Esophagus squamous epithelium (tissue), 4 donors: ENCODE data around the gene DCAF10.

Experiments used
- CTCF ChIP-seq, 6 experiments: fragments of 450-650 bp in 4 of 6; fragments of 200-600 bp in 2 of 6; sonication (generic) in 2 of 6; IDR thresholded peaks; one replicate each; pipeline ENCODE4 v1.5.1; 2016 to 2019; ENCODE audit warnings: antibody characterized with exemption in 6 of 6, mild to moderate bottlenecking in 4 of 6, moderate library complexity in 4 of 6
- POLR2A ChIP-seq, 4 donors: fragments of 450-650 bp; IDR thresholded peaks; one replicate each; pipeline ENCODE4 v1.6.1; 2017; ENCODE audit warnings: antibody characterized with exemption in 4 of 4, mild to moderate bottlenecking in 4 of 4, moderate library complexity in 3 of 4

DNA sequence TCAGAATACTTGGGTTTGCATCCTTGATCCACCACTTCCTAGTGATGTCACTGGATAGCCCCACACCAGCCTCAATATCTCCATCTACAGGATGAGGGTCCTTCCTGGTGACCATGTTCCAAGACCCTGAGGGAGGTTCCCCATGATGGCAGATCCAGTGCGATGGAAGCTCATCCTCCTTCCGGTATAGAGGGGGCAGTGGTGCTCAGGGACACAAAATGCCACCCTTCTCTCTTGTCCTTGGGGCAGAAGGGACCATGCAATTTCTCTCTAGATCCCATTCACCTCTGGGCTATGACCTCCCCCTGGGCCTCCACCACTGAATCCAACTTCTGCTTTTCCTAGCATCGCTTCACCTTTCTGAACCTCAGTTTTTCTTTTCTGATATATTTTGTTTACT, 108.7 kb downstream of the DCAF10 start:
- TF ChIP-seq CTCF (IDR thresholded peaks at IDR 0.05) (no peak), POLR2A (IDR thresholded peaks at IDR 0.05) (no peak)
